GM18502 (cell line): ENCODE measurements around the gene SLC27A5.
A peak's percentile ranks its signal among the peaks of the same experiment; 100 is the strongest.

Experiments
- ATAC-seq: cut with Tn5 transposase; IDR thresholded peaks from one replicate; pipeline ENCODE4 v1.9.1; 2021; ENCODE audit warnings: mild to moderate bottlenecking; ENCODE audit not compliant: unreplicated experiment, poor library complexity

Gene SLC27A5, protein sequence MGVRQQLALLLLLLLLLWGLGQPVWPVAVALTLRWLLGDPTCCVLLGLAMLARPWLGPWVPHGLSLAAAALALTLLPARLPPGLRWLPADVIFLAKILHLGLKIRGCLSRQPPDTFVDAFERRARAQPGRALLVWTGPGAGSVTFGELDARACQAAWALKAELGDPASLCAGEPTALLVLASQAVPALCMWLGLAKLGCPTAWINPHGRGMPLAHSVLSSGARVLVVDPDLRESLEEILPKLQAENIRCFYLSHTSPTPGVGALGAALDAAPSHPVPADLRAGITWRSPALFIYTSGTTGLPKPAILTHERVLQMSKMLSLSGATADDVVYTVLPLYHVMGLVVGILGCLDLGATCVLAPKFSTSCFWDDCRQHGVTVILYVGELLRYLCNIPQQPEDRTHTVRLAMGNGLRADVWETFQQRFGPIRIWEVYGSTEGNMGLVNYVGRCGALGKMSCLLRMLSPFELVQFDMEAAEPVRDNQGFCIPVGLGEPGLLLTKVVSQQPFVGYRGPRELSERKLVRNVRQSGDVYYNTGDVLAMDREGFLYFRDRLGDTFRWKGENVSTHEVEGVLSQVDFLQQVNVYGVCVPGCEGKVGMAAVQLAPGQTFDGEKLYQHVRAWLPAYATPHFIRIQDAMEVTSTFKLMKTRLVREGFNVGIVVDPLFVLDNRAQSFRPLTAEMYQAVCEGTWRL

DNA sequence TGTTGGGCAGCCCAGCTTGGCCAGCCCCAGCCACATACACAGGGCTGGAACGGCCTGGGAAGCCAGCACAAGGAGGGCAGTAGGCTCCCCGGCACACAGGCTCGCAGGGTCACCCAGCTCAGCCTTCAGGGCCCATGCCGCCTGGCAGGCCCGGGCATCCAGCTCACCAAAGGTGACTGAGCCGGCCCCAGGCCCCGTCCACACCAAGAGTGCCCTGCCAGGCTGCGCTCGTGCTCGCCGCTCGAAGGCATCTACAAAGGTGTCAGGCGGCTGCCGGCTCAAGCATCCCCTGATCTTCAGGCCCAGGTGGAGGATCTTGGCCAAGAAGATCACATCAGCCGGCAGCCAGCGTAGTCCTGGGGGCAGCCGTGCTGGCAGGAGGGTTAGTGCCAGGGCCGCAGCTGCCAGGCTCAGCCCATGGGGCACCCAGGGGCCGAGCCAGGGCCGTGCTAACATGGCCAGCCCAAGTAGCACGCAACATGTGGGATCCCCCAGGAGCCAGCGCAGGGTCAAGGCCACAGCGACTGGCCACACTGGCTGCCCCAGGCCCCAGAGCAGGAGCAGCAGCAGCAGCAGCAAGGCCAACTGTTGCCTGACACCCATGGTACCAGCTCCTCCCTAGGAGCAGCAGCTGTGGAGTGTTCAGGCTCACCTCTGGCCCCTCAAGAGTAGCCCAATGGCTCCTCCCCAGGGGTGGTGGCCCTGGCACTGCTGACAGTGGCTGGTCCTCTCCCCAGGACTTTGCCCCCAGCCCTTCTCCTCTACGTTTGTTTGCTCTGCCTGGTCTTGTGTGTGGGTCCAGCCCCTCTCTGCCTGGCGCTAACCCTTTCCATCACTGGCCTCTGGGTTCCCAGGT is at the start of gene SLC27A5:
Gene SLC27A5, minus strand, starts transcription at position 640 of the 856 bp plus-strand sequence. Its CDS starts 37 bp downstream, at position 603.
- ATAC-seq = no peak

DNA sequence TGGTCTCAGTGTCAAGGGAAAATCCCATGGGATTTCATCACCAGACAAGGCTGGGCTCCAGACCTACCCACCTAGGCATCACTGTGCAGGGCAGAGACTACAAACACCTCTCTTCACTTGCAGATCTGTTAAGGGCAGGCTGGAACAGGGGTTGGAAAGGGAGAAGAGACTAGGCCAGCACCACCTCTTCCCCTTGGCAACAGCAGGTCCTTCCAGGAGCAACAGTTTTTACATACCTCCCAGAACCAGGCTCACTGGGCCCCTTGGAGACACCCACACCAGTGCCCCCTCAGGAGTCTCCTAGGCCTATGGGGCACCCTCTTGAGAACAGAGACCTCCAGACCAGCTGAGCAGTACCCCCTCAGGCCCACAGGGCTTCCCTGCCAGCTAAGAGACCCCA is 49.1 kb upstream of the SLC27A5 start:
- no peak for ATAC-seq

- ATAC-seq = no peak
Measured at GRCh38 chr19:58560007-58560887, 48.5 kb upstream of the SLC27A5 start.

DNA sequence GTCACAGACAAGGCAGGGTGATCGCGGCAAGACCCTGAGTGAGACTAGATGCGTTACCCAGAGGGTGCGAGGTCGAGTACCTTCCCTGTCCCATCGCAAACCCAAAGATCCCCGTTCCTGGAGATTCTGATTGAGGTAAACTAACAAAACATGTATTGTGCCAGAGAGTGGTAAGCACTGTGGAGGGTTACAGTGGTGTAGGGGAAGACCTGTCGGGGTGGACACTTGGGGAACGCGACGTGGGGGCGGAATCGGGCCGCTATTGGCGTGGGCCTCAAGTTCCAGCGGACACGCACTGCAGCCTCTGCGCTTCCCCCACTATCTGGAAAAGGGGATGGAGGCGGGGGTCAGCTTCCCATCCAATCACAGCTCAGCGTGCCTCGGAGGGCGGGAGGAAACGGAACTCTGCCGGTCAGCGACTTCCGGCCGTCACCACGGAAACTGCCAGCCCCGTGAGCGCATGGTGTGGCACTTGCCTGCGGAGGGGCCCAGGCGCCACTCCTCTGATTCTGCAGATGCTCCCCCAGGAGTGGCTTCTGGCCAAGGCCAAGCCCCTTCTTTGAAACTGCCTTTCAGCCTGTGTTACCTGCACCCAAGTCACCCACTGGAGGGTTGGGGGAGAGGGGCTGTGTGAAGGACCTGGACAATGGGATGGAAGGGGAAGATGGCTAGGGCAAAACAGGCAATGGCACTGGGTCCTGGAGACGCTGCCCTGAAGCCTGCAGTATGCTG is 47.6 kb upstream of the SLC27A5 start:
- no peak for ATAC-seq

- peak; percentile 52 for ATAC-seq
Measured at GRCh38 chr19:58558623-58559274, 47.0 kb upstream of the SLC27A5 start.

- no peak for ATAC-seq
Measured at GRCh38 chr19:58558066-58558622, 46.4 kb upstream of the SLC27A5 start, which contains the start of gene UBE2M. TSS of gene UBE2M (minus strand) at chr19:58558611. CDS start at chr19:58558381, 230 bp downstream.

DNA sequence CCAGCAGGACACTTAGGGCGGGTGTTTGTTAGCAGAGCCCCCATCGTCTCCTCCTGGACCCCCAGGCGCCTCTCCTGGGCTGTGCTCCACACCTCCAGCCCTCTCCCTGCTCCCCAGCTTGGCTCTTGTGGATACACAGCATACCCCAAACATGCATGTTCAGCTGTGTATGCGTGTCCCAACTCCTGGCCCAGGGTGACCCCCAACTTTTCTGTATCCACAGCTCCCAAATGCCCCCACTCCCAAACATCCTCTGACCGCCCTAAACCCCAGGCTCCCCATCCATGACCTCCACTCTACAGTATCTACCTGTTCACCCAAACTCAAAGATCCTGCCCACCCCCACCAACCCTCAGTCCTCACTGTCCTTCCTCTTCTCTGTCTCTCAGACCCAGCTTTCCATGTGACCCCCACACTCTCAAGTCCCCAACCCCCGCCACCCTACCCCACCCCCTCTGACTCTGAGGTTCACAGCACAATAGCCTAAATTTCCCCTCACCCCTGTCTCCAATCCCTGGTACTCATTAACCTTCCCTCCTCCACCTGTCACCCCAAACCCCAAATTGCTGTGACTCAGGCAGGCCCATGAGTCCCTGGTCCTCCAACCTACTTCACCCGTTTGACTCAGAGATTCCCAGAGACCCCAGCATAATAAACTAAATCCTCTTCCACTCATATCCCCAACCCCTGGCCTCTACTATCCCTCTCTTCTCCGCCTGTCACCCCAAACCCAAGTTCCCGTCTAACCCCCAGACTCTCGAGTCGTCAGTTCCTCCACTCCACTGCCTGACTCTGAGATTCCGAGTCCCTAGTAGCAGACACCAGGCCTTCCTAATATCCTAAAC is 45.7 kb upstream of the SLC27A5 start:
- ATAC-seq = no peak

GRCh38 chr19:58556622-58557220 is 44.9 kb upstream of the SLC27A5 start:
- ATAC-seq = no peak

DNA sequence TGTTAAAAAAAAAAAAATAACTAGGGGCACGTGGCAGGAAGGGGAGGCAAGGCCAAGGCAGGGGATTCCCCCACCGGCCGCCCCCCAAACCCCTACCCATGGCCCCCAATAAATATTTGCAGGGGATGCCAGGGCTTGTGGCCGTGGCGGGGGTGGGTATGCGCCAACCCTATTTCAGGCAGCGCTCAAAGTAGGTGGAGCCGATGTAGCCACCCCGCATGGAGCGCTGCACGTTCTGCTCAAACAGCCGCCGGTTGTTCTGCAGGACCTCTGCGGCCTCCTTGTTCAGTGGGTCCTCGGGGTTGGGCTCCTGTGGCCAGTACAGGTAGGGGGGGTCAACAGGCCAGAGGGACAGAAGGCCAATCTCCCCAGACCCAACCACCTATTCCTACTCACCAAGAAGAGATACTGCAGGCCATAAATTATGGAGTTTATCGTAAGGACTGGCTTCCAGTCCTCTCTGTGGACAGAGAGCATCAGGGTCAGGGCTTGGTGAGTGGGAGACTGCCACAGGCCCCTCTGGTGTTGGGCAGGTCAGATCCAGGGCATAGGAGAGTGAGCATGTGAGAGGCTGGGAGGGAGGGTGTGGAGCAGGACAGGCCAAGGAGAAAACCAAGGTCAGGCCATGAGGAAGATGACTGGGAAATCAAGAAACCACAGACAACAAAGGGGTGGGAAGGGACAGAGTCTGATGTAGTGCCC is 44.3 kb upstream of the SLC27A5 start:
- no peak for ATAC-seq

DNA sequence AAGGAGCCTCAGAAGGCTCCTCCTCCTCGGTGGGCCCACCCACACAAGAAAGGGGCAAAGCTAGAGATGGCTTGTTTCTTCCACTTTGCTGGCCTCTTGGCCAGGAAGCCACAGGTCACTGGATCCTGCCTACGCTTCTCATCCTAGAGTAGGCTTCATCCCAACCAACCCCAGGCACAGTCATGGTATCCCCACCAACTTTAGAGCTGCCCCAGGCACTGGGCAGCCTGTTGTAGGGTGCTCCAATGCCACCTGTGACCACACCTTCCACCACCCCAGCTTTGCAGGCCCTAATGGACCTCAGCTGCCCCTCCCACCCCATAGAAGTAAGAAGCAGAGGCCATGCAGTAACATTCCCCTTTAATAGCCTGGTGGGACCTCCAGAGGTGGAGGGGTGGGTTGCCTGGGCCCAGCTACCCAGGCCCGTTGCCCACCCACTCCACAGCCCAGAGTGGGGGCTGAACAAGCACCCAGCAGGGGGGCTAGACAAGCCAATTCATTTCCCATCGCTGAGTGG is 43.6 kb upstream of the SLC27A5 start:
- no peak for ATAC-seq

- ATAC-seq = peak; percentile 38
Measured at GRCh38 chr19:58554494-58555368, 42.9 kb upstream of the SLC27A5 start, which contains the start of gene CHMP2A. TSS of gene CHMP2A (minus strand) at chr19:58555105. CDS start at chr19:58554212, 893 bp downstream.

- ATAC-seq = no peak
Measured at GRCh38 chr19:58553799-58554493, 42.2 kb upstream of the SLC27A5 start.

- no peak for ATAC-seq
Measured at GRCh38 chr19:58552655-58553054, 40.9 kb upstream of the SLC27A5 start.
